Stimulated activated CD8-positive, alpha-beta memory T cell treated with anti-CD3 and anti-CD28 coated beads, Interleukin-2, amount 100 ng/mL, for 48 hours (primary cell): Measurements from ENCODE around the gene EVA1B.

Experiments used
- DNase-seq, 2 donors: peaks; one replicate each; pipeline ENCODE4 v3.0.0-alpha.2; 2020; ENCODE audit warnings: low read depth in 2 of 2

EVA1B gene

DNA sequence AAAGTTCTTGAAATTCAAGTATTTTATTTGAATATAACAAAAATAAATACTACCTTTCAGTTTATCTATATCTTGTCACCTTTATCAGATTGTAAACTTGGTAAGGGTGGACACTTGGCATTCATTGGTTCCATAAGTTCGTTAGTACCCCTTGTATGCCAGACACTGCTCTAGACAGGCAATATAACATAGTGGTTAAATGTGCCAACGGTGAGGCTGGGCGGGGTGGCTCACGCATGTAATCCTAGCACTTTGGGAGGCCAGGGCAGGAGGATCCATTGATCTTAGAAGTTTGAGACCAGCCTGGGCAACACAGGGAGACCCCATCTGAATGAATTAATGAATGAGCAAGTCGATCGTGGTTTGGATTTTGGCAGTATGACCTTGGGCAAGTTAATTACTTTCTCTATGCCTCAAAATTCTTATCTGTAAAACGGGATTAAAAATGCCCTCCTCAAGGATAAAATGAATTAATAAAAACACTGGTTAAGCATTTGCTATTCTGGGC lies 43.6 kb downstream of the EVA1B start:
- no peak for DNase-seq

DNA sequence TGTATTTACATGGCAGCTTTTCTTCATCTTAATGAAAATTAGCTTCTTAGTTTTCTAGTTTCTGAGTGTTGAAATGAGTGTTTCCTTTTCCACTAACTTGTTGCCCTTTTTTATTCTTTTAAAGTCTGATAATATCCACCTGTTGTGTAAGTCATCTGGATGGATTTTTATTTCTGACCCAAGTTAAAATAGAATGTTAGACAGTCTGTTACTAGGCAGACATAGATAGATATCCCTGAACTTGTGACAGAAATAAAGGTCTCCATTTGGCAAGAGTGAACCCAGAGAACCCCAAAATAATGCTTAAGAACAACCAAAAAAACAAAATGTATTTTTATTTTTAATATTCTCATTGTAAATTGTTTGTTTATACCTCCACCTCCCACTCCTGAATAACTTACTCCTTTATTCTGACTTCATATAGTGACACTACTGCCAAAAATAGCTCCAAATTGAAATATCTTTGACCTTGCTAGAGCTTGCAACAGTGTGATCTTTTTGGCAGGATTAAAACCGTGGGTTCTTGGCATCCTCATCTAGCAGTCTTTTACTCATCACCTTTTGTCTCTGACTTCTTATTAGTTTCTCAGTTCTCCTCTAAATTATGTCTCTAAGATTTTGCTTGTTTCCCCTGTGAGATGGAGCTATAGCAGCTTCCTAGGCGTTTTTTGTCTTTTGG lies 44.2 kb downstream of the EVA1B start:
- no peak for DNase-seq

DNA sequence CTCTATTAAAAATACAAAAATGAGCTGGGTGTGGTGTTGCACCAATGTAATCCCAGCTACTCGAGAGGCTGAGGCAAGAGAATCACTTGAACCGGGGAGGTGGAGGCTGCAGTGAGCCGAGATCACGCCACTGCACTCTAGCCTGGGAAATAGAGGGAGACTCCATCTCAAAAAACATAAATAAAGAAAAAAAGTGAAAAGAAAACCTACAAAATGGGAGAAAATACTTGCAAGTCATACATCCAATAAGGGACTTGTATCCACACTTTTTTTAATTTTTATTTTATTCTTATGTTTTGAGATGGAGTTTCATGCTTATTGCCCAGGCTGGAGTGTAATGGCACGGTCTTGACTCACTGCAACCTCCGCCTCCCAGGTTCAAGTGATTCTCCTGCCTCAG lies 46.8 kb downstream of the EVA1B start:
- DNase-seq = no peak

DNA sequence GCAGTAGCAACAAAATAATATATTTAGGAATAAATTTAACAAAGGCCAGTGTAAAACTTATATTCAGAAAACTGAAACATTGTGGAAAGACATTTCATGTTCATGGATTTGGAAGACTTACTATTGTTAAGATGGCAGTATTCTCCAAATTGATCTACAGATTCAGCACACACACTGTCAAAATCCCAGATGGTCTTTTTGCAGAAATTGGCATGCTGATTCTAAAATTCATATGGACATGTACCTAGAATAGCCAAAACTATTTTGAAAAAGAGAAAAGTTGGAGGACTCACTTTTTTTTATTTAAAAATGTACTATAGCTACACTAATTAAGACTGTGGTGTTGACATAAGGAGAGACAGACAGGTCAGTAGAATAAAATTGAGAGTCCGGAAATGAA lies 49.2 kb downstream of the EVA1B start:
- no peak for DNase-seq

GRCh38 chr1:36273024-36273423 lies 50.4 kb downstream of the EVA1B start:
- no peak for DNase-seq
